ENCODE data around the gene CYP4F2.
"Not testable (repeated sequence)": the region's sequence is repeated elsewhere in the genome, so short reads cannot be mapped to it uniquely, and the experiment has no call there.

The CYP4F2 gene

DNA sequence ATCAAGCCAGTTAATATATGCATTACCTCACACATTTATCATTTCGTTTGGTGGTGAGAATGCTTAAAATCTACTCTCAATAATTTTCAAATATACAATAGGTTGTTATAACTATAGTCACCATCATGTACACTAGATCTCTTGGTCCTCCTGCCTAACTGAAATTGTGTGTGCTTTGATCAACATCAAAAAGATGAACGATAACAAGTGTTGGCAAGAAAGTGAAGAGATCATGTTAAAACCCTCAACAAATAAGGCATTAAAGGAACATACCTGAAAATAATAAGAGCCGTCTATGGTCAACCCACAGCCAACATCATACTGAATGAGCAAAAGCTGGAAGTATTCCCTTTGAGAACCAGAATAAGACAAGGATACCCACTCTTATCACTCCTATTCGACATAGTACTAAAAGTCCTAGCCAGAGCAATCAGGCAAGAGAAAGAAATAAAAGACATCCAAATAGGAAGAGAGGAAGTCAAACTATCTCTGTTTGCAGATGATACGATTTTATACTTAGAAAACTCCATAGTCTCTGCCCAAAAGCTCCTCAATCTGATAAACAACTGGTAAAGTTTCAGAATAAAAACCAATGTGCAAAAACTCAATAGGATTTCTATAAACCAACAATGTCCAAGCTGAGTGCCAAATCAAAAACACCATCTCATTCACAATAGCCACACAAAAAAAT lies 54.5 kb downstream of the CYP4F2 start:
- no peak for DNase-seq

DNA sequence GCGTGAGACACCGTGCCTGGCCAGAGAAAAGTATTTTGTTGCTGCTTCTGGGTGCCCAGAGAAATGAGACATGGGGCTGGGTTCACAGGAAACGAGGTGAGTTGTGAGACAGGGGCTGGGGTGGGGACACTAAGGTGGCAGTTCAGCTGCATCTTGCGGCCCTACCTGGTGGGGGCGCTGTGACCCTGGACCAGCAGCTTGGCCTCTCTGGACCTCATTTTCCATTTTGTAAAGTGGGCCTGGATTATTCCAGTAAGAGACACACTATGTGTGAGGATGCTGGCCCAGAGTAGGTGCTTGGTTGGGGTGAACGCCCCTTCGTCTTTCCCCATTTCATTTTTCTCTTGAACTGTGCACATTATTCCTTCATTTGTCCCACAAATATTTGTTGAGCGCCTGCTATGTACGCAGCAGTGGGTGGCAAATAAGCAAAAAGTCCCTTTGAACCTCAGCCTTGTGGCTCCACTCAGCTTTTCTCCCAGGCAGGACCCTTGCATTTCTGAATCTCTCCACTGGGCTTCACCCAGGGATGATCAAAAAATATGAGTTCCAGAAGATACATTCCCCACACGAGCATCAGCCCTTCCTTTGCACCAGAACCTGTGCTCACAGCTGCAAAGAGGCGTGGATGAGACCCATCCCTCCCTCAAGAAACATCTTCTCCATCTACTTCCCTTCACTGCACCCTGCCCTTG lies 55.9 kb downstream of the CYP4F2 start:
- no peak for DNase-seq

DNA sequence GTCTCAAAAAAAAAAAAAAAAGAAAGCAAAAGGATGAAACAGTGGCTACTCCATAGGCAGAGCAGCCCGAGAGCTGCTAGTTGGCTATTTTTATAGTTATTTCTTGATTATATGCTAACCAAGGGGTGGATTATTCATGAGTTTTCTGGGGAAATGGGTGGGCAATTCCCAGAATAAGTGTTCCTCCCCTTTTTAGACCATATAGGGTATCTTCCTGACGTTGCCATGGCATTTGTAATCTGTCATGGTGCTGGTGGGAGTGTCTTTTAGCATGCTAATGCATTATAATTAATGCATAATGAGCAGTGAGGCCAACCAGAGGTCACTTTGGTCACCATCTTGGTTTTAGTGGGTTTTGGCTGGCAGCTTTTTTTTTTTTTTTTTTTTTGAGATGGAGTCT lies 57.0 kb downstream of the CYP4F2 start:
- DNase-seq: no peak

DNA sequence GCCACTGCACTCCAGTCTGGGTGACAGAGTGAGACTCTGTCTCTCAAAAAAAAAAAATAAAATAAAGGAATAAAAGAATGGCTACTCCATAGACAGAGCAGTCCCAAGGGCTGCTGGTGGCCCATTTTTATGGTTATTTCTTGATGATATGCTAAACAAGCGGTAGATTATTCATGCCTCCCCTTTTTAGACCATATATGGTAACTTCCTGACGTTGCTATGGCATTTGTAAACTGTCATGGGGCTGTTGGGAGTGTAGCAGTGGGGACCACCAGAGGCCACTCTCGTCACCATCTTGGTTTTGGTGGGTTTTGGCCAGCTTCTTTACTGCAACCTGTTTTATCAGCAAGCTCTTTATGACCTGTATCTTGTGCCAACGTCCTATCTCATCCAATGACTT lies 58.0 kb downstream of the CYP4F2 start:
- not testable (repeated sequence) for DNase-seq

DNA sequence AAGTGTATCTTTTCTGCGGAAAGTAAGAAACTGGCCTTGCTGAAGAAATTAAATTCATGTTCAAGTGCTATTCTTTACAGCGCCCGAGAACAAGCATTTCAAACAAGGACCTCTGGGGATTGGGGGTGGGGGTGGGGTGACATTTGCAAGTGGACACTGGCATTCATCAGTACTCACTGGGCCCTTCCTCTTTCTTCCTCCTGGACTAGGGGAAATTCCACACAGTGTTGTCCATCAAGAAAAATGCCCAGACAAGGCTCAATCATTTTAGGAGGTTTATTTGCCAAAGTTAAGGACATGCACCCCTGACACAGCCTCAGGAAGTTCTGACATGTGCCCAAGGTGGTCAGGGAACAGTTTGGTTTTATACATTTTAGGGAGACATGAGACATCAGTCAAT lies 59.5 kb downstream of the CYP4F2 start:
- no peak for DNase-seq

DNA sequence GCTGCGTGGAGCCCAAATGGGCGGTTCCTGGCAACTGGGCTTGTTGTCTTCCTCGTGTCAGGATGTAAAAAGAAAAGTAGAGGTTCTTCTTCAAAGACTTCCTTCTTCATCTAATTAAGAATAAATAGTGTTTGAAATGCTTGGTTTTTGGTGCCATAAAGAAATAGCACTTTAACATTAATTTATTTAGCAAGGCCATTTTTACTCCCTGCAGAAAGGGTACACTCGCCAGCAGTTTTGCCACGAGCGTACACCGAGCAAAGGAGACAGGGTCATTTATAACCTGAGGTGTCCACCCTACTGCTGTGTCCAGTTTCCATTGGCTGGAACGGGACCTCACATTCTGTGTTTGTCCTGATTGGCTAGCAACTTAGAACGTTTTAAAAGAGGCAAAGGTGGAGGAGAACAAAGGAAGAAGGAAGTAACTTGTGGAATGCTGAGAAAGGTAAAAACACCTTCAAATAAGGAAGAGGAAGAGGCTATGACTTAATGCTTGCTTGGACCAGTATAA lies 60.6 kb downstream of the CYP4F2 start:
- no peak for DNase-seq

DNA sequence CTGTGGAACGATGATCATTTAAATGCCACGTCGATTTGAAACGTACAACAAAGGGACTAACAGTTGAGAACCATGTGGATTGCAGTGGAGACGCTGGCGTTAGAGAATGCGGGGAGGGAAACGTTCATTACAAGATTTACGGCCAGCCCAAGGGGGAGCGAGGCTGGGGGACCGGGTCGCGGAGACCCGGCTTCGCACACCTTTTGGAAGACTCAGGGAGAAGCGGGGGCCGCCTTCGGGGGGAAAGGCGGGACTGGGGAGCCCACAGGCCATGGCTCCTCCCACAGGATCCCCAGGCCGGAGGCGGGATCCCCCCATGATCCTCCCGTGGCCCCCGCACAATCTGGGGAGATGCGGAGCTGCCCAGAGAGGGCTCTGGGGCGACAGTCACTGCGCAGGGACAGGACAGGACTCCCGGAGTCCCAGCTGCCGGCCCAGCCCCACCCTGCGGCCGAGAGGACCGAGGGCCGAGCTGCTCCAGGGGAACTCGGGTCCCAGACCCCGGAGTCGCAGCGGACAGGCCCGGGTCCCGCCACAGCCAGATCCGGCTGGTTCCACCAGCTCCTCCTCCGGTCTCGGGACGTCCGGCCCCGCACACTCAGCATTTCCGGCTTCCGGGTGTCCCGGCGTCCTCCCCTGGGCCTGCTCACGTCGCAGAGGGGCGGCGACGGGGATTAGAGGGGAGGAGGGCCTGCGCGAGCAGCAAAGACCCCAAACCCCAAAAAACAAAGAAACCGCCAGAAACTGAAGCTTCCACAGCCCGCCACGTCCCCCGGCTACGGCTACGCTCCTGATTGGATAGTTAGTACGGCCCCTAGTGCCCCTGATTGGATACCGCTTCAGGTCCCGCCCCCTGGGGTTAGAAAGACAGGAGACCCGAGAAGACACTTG lies 61.3 kb downstream of the CYP4F2 start:
- DNase-seq: peak; percentile 93

DNA sequence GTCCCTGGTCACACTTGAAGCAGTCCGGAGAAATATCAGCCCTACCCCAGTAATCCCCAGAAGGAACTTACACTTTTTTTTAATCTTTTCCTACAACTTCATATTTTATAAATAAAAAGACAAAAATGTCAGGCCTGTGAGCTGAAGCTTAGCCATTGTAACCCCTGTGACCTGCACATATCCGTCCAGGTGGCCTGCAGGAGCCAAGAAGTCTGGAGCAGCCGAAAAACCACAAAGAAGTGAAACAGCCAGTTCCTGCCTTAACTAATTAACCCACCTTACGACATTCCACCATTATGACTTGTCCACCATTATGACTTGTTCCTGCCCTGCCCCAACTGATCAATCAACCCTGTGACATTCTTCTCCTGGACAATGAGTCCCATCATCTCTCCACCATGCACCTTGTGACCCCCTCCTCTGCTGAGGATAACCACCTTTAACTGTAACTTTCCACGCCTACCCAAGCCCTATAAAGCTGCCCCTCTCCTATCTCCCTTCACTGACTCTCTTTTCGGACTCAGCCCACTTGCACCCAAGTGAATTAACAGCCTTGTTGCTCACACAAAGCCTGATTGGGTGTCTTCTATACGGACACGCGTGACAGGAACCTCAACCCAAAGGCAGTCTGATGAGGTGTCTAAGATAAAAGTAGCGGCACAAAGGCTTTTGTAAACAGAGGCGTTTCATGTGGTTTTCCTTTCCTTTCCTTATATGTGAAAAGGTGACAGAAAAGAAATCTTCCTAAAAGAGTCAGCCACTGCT lies 62.1 kb downstream of the CYP4F2 start:
- DNase-seq: peak; percentile 39

DNA sequence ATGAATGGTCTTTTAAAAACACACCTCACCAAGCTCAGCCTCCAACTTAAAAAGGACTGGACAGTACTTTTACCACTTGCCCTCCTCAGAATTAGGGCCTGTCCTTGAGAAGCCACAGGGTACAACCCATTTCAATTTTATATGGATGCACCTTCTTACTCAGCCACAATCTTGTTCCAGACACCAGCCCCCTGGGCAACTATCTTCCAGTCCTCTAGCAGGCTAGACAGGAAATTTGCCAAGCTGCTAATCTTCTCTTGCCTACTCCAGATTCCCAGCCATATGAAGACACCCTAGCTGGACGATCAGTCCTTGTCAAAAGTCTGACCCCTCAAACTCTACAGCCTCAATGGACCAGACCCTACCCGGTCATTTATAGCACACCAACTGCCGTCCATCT lies 63.6 kb downstream of the CYP4F2 start:
- not testable (repeated sequence) for DNase-seq

DNA sequence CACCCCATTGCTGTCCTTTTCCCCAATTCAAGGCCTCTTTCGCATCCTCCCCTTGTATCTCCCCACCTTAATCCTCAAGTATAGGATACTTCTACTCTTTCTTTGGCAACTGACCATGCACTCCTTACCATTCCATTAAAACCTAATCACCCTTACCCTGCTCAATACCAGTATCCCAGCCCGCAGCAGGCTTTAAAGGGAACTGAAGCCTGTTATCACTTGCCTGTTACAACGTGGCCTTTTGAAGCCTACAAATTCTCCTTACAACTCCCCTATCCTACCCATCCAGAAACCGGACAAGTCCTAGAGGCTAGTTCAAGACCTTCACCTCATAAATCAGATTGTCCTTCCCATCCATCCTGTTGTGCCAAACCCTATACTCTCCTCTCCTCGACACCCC lies 66.2 kb downstream of the CYP4F2 start:
- no peak for DNase-seq

DNA sequence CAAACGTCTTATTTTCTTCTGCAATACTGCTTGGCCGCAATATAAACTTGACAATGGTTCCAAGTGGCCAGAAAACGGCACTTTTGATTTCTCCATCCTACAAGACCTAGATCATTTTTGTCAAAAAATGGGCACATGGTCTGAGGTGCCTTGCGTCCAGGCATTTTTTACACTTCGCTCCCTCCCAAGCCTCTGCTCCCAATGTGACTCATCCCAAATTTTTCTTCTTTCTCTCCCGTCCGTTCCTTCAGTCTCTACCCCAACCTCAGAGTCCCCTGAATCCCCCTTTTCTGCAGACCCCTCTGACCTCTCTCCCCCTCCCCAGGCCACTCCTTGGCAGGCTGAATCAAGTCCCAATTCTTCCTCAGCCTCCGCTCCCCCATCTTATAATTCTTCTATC lies 68.1 kb downstream of the CYP4F2 start:
- DNase-seq: no peak

DNA sequence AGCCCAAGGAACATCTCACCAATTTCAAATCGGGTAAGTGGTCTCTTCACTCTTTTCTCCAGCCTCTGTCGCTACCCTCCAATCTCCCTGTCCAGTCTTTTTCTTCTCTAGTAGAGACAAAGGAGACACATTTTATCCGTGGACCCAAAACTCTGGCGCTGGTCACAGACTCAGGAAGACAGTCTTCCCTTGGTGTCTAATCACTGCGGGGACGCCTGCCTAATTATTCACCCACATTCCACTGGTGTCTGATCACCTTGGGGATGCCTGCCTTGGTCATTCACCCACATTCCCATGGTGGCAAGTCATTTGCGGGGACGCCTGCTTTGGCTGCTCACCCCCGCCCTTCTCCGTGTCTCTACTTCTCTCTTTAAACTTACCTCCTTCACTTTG lies 68.6 kb downstream of the CYP4F2 start:
- DNase-seq: no peak

DNA sequence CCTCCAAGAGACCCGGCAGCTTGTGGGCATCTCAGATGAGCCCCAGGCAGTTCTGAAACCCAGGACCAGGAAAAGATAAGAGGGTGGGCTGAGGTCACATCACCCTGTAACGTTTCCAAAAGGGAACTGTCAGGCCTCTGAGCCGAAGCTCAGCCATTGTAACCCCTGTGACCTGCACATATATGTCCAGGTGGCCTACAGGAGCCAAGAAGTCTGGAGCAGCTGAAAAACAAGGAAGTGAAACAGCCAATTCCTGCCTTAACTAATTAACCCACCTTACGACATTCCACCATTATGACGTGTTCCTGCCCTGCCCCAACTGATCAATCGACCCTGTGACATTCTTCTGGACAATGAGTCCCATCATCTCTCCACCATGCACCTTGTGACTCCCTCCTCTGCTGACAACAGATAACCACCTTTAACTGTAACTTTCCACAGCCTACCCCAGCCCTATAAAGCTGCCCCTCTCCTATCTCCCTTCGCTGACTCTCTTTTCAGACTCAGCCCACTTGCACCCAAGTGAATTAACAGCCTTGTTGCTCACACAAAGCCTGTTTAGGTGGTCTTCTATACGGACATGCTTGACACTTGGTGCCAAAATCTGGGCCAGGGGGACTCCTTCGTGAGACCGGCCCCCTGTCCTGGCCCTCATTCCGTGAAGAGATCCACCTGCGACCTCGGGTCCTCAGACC lies 69.1 kb downstream of the CYP4F2 start:
- not testable (repeated sequence) for DNase-seq

DNA sequence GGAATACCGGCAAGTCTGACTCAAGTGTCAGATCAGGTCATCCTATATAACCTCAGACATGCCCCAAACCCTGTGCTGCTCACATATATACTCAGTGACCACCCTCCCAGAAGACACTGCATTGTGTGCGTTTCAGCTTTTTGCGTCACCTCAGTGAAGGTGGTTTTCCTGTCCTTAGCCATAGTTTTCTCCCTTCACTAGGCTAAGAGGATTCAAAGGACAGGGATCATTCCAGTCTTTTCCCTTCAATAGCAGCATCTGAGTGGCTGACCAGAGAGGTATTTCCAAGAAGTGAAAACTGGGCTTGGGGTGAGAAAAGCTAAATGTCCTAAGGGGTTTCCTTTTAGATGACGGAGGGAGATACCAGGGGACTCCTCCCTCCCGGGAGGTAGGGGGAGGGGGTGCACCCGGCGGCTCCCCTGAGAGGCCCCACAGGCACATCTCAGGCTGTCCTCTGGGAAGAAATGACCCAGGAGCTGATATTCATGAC lies 69.7 kb downstream of the CYP4F2 start:
- no peak for DNase-seq
